Fibroblast of peridontal ligament (primary cell): ENCODE measurements around the gene ADD2.
"Not testable (repeated sequence)": the region's sequence is repeated elsewhere in the genome, so short reads cannot be mapped to it uniquely, and the experiment has no call there.

Experiments
- DNase-seq: peaks from one replicate; pipeline ENCODE4 v3.0.0-alpha.2; 2010; ENCODE audit errors: extremely low read depth

ADD2 gene

GRCh38 chr2:70641263-70641784, 126.7 kb downstream of the ADD2 start:
- DNase-seq = no peak

GRCh38 chr2:70639841-70640436, 128.1 kb downstream of the ADD2 start:
- no peak for DNase-seq

DNA sequence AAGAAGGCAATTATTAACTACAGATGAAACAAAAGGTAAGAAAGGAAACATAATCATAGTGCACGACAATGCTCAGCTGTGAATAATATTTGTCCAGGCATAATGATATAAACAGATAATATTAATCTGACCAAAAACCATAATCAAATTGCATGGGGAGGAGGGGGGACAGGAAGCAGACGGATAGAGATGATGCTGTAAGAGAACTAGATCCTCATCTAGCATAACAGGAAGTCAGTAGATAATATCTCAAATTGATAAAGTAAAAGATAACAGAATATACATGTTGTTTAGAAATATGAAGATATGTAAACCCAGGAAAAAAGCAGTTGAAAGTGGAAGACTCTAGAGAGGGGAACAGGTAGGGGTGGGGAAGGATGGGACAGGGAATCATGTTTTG, 129.4 kb downstream of the ADD2 start:
- DNase-seq = no peak

DNA sequence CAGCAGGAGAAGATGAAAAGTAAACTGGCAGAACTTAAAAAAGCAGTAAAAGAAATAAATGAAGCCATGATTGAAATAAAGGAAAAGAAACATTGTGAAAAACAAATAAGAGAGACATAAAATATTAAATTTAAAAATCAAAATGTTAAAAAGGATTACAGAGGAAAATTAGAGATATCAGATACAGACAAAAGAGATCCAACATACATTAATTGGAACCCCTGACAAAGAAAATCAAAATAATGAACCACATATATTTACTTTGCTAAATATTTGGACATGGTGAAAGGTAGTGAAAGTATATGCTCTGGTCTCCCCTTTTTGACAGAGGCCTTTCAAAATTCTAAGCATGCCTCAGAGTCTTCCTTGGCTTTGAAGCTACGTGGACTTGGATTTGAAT, 134.5 kb downstream of the ADD2 start:
- no peak for DNase-seq

GRCh38 chr2:70632966-70633365, 135.0 kb downstream of the ADD2 start:
- no peak for DNase-seq

DNA sequence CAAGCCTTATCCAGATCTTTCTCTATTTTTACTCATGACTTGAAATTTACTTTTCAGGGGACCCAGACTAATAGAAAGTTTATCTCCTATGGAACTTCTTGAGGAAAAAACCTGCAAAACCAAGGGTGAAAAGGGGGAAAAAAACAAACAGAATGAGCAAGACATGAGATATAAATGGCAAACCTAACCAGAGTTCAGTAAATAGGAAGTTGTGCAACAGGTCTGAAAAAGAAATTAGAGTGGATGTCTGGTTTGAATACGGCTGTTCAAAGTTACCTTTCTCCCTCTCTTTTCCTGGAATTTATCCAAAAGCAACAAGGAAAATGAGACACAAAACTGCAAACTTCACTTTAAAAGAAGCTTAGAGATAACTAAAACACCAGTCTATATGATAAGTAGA, 135.6 kb downstream of the ADD2 start:
- DNase-seq = no peak

- no peak for DNase-seq
These were observed 137.2 kb downstream of the ADD2 start for GRCh38 chr2:70630761-70631160.

DNA sequence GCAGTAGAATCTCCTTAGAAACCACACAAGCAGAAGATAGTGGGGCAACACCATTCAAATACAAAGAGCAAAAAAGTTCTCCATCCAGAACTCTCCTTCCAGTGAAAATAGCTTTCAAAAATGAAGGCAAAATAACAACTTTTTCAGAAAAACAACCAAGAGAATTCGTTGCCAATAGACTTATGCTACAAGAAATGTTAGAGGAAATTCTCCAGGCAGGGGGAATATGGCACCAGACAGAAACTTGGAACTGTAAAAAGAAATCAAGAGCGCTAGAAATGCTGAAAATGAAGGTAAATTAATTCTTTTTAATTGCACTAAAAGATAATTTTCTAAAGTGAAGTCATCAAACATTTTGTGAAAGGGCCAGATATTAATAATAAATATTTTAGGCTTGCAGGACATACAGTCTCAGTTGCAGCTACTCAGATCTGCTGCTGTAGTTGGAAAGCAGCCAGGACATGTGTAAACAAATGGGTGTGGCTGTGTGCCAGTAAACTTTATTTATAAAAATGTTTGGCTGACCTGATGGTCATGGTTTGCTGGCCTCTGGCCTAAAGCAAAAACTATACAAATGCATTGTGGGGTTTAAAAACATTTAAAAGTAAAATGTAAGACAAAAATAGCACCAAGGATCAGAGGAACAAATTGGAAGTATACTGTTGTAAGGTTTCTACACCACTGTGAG, 140.6 kb downstream of the ADD2 start:
- DNase-seq = no peak

DNA sequence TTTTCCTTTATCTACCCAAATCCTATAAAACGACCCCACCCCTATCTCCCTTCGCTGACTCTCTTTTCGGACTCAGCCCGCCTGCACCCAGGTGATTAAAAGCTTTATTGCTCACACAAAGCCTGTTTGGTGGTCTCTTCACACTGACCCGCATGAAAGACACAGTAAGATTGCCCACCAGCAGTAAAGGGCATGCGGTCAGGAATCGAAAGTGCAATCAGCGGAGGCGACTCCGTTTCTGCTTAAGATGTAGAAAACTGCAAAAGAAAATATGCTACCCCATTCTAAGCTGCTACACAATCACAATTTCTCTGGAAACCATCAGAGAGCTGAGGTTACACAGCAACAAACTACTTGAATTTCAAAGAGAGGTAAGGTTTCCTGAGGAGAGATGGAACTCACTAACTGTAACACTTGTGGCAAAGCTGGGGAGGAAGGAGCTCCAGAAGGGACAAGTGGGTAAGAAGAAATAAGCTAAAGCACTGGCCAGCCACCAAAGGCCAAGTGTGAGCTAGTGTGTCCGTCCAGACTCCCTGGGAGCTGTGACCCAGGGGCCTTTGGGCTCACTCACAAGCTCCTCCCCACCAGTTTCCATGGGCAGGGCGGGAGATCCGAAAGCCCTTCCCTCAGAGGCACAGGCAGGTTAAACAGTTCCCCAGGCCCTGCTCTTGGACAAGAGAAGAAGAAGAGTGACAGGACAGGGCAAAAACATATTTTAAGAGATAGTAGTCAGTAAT, 141.6 kb downstream of the ADD2 start:
- DNase-seq = no peak

- not testable (repeated sequence) for DNase-seq
These were observed 146.5 kb downstream of the ADD2 start for GRCh38 chr2:70621536-70621935.

DNA sequence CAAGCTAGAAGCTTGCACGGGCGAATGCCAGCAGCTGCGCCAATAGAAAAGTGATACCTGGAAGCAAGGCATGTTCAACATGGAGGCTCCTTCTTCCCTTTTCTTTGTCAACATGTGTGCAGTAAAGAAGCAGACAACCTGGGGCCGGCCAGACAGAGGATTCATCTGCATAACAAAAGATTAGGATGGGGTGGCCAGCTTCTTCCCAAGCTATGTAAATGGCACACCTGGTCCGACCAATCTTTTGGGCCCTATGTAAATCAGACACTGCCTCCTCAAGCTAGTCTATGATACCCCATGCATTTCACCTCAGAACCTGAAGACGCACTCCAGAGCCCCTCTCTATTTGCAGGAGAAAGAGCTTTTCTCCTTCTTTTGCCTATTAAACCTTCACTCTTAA, 148.0 kb downstream of the ADD2 start:
- DNase-seq = no peak

GRCh38 chr2:70619167-70619566, 148.8 kb downstream of the ADD2 start:
- no peak for DNase-seq

GRCh38 chr2:70616168-70616694, 151.8 kb downstream of the ADD2 start:
- DNase-seq = no peak

- no peak for DNase-seq
These were observed 152.8 kb downstream of the ADD2 start for GRCh38 chr2:70615222-70615621.

DNA sequence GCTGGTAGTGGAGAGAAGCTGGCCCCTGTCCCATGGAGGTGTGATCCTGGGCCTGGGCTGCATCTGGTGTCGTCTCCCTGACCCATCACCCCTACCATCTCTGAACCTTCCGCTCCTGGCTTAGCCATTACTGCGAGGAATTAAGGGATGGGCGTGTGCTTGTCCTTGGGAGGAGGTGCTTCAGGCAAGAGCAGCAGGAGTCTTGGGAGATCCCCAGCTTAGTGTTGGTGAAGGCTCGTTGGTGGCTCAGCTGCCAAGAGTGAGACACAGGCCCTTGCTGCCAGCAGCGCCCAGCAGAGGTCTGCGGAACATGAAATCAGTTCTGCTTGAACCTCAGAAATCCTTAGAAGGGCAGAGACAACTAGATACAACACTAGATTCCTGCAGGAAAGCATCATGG, 154.5 kb downstream of the ADD2 start:
- no peak for DNase-seq

GRCh38 chr2:70612574-70612973, 155.4 kb downstream of the ADD2 start:
- no peak for DNase-seq

DNA sequence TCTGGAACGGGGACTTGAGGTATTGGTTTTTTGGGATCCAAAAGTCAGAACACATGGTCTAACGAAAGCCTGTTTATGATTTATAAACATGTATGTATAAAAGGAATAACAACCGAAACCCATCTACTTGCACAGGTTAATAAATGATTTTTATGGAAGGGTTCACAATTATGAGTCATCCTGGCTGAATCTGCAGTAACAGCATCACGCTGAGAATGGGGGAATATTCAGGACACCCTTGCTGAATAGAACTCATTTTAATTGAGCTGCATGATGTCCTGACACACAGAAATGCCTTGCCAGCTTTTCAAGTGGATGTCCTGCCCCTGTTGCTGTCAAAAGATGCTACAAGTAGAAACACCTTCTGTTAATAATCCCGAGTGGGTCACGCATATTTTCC, 159.6 kb downstream of the ADD2 start:
- no peak for DNase-seq

DNA sequence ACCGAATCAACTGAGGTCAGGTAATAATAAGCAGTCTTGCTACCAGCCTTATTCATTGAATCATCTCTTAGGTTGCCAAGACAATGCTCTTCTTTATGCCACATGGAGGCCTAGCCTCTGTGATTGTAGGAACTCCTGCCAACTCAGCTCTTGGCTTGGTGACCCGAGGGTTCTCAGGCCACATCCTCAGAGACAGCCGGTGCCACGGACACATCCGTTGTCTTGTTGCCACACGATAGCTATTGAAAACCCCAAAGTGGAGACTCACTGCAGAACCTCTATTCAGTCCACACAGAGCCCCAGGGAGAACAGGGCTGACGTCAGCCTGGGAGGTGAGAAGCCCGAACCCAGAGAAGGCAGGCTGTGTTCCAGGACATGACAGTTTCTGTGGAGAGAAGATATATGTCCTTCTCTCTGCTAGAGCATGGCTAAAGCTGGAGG, 160.9 kb downstream of the ADD2 start:
- DNase-seq = no peak
